OCI-M2 (cell line): ENCODE data around the gene ADAM11.

Source experiments
- DNase-seq: peaks from one replicate; lab custom pipeline; 2025; ENCODE audit not compliant: unreplicated experiment; lab: John Stamatoyannopoulos, UW

ADAM11 gene

DNA sequence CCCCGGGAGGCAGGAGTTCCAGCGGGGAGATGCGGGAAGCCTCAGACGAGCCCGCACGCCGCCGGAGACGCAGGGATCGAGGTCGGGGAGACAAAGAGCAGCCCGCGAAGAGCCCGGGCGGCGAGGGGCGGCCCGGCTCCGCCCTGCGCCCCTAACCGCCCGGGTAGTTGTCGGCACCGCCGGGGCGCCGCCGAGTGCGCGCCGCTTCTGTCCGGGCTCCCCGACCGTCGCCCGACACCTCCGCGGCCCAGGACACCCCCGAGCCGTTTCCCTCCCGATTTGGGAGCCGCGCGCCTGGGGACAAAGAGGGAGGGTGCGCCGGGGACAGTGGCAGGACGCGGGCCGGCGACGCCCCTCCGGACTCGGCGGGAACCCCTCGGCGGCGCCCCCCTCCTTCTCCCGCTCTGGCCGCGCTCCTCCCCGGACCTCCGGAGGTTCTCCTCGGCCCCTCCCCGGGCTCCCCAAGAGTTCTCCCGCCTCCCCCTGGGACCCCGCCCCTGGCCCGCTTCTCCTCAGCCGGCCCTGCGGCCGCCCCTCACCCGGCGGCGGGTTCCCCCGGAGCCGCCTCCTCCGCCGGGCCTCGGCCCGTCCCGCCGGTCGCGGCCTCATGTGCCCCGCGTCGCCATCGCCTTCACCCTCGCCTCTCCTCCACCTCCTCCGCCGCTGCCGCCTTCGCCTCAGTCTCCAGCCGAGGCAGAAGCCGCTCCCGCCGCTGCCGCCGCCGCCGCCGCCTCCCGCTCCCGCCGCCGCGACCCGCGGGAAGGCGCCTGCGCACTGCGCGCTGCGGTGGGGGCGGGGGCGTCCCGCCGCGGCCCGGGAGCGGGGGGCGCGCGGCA lies 71.0 kb downstream of the ADAM11 start, which contains the start of gene GJC1:
Gene GJC1, minus strand, starts transcription at position 765 of the 836 bp plus-strand sequence. CDS start 24,470 bp downstream, outside the sequence.
- DNase-seq, result no peak

DNA sequence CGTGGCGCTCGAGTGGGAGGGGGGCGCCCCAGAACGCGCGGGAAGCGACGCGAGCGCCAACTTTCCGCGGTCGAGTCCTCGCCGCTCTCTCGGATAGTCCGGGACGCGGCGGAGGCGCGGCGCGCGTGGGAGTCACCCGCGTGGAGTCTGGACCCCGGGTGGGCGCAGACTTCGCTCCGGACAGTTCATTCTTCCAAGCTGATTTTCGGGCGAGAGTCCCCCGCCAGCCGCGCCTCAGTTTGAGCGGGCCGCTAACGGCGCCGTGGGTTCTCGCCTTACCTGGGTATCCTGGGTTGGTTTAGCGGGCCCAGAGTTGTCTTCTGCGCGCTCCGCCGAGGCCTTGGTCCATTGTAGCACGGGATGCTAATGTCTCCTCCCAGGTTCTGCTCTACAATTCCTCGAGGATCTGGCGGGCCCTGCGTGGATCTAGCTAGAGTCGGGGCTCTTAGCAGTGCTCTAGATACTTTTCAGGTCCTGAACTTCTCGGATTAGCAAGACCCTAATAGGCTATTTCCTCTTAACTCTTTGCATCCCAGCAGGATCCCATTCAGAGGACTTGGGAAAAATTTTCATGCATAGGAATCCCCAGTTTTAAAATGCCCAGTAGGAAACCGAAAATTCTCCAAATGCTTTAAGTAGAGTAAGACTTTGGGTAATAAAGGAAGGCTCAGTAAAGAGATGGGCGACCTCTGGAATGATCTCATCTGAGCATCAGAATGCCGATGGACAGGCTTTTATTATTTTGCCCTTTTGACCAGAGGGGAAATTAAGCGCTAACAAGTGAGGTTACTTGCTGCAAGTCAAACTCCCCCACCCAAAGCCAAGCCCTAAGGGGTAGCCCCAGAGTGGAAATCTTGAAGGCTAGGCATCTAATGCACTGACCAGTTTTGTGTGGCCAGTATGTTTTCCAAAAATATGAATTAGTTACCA lies 71.8 kb downstream of the ADAM11 start:
- DNase-seq, result no peak

DNA sequence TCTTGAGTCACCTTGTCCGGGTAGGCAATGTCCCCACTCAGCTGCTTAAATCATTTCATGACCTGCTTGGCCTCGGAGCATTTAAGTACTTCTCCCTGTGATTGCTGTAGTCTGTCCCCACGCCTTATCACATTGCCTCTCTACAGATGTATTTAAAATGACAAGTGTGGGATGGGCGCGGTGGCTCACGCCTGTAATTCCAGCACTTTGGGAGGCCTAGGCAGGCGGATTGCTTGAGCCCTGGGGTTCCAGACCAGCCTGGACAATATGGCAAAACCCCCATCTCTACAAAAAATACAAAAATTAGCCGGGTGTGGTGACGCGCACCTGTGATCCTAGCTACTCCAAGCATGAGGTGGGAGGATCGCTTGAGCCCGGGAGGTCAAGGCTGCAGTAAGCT lies 72.6 kb downstream of the ADAM11 start:
- DNase-seq, result no peak
